ENCODE measurements around the gene VAV1.
"Not testable (repeated sequence)": the region's sequence is repeated elsewhere in the genome, so short reads cannot be mapped to it uniquely, and the experiment has no call there.

VAV1 gene

GRCh38 chr19:6737284-6737872 lies 35.1 kb upstream of the VAV1 start, which contains the start of gene GPR108:
Gene GPR108, minus strand, starts transcription at chr19:6737580. Its CDS starts 4 bp downstream, at chr19:6737576.
- DNase-seq (ENCODE audit: low read depth): peak; percentile 99

GRCh38 chr19:6737873-6738786 lies 34.4 kb upstream of the VAV1 start:
- peak; percentile 55 for DNase-seq (ENCODE audit: low read depth)

- no peak for DNase-seq (ENCODE audit: low read depth)
Measured at GRCh38 chr19:6738787-6739389, 33.6 kb upstream of the VAV1 start.

- DNase-seq (ENCODE audit: low read depth): peak; percentile 66
Measured at GRCh38 chr19:6739390-6739882, 33.1 kb upstream of the VAV1 start, which contains the start of gene TRIP10. Gene TRIP10, plus strand, starts transcription at chr19:6739680. Its CDS starts 82 bp downstream, at chr19:6739762.

- DNase-seq (ENCODE audit: low read depth): no peak
Measured at GRCh38 chr19:6739883-6740588, 32.5 kb upstream of the VAV1 start.

GRCh38 chr19:6740589-6741343 lies 31.7 kb upstream of the VAV1 start:
- no peak for DNase-seq (ENCODE audit: low read depth)

- DNase-seq (ENCODE audit: low read depth): no peak
Measured at GRCh38 chr19:6743066-6743465, 29.4 kb upstream of the VAV1 start.

GRCh38 chr19:6743714-6744380 lies 28.7 kb upstream of the VAV1 start:
- no peak for DNase-seq (ENCODE audit: low read depth)

GRCh38 chr19:6744381-6745301 lies 27.9 kb upstream of the VAV1 start:
- no peak for DNase-seq (ENCODE audit: low read depth)

GRCh38 chr19:6745965-6746364 lies 26.5 kb upstream of the VAV1 start:
- no peak for DNase-seq (ENCODE audit: low read depth)

GRCh38 chr19:6748543-6748942 lies 24.0 kb upstream of the VAV1 start:
- DNase-seq (ENCODE audit: low read depth): not testable (repeated sequence)

GRCh38 chr19:6750062-6750461 lies 22.4 kb upstream of the VAV1 start:
- DNase-seq (ENCODE audit: low read depth): no peak

GRCh38 chr19:6751189-6751588 lies 21.3 kb upstream of the VAV1 start:
- no peak for DNase-seq (ENCODE audit: low read depth)

GRCh38 chr19:6752256-6753177 lies 20.0 kb upstream of the VAV1 start:
- DNase-seq (ENCODE audit: low read depth): no peak

- peak; percentile 61 for DNase-seq (ENCODE audit: low read depth)
Measured at GRCh38 chr19:6753178-6754031, 19.1 kb upstream of the VAV1 start.

- DNase-seq (ENCODE audit: low read depth): no peak
Measured at GRCh38 chr19:6754136-6754535, 18.4 kb upstream of the VAV1 start.

GRCh38 chr19:6754653-6755463 lies 17.6 kb upstream of the VAV1 start:
- no peak for DNase-seq (ENCODE audit: low read depth)
